NT2/D1 (cell line): Measurements from ENCODE around the gene FGF9.

ENCODE experiments used
- DNase-seq: peaks from one replicate; pipeline ENCODE4 v3.0.0-alpha.2; 2011; ENCODE audit warnings: low read depth, low spot score
- H3K27me3 ChIP-seq: 2 replicates; pipeline ENCODE4 v1.6.0; 2011; ENCODE audit warnings: mild to moderate bottlenecking; ENCODE audit not compliant: insufficient read length, insufficient read depth
- H3K36me3 ChIP-seq: 2 replicates; pipeline ENCODE4 v1.6.1; 2011; ENCODE audit warnings: mild to moderate bottlenecking, low read length, mixed read lengths; ENCODE audit not compliant: insufficient read depth, insufficient read length
- H3K4me1 ChIP-seq: 2 replicates; pipeline ENCODE4 v1.5.1; 2011; ENCODE audit not compliant: insufficient read depth, insufficient read length
- H3K4me3 ChIP-seq: 2 replicates; pipeline ENCODE4 v1.5.1; 2011; ENCODE audit warnings: low read depth; ENCODE audit not compliant: insufficient read length
- H3K9ac ChIP-seq: 2 replicates; pipeline ENCODE4 v1.6.0; 2011; ENCODE audit warnings: low read depth; ENCODE audit not compliant: insufficient read length
- H3K9me3 ChIP-seq: 2 replicates; pipeline ENCODE4 v1.5.1; 2011; ENCODE audit warnings: mild to moderate bottlenecking, low read length; ENCODE audit not compliant: insufficient read depth
- SUZ12 ChIP-seq: IDR thresholded peaks from 2 replicates; pipeline ENCODE4 v1.6.1; 2011; ENCODE audit not compliant: insufficient read length, insufficient read depth; ENCODE audit errors: extremely low read depth
- YY1 ChIP-seq: IDR thresholded peaks from 2 replicates; pipeline ENCODE4 v1.6.1; 2011; ENCODE audit not compliant: insufficient read length, insufficient read depth
- ZNF274 ChIP-seq: IDR thresholded peaks from 2 replicates; pipeline ENCODE4 v1.6.1; 2011; ENCODE audit warnings: mild to moderate bottlenecking, low read depth, low read length

The FGF9 gene

GRCh38 chr13:21670883-21671619, at the start of gene FGF9:
Gene FGF9, plus strand, starts transcription at chr13:21671073. Its CDS starts 840 bp downstream, at chr13:21671913.
- TF ChIP-seq ZNF274 (no peak), YY1 (no peak), SUZ12 (no peak)
- H3K4me1 ChIP-seq, result no peaks in the 10 kb centered on the region
- peak within 1 kb of the TSS; percentile 51 for H3K4me3 ChIP-seq
- H3K36me3 ChIP-seq, result no peaks in the 10 kb centered on the region
- no peaks in the 10 kb centered on the region for H3K9me3 ChIP-seq
- peaks cover 65% of the 10 kb centered on the region for H3K27me3 ChIP-seq
- H3K9ac ChIP-seq, result peak within 1 kb of the TSS; percentile 61
- DNase-seq, result no peak

DNA sequence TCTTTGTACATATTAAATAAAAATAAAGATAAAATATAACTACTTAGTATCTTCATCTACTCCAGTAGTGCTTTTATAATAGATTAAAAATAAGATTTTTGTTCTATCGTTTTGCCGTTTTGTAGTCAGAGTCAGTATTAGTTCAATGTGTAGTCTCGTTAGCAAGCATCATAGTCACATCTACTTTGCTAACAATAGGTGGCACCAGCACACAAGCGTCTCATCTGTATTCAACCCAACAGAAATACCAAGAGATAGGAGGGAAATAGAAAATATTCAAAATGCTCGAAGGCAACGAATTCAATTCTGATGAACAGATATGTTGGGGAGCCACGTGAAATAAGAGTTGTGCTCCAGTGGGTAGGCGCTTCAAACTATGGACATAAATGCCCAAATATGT, 45.5 kb upstream of the FGF9 start:
- no peak overlapping the region for H3K4me3 ChIP-seq
- H3K27me3 ChIP-seq, result no peaks in the 10 kb centered on the region
- TF ChIP-seq YY1 (no peak), ZNF274 (no peak), SUZ12 (no peak)
- H3K9me3 ChIP-seq, result 0 out of 2 replicates have a peak, but pooled peaks cover under 1% of the 10 kb centered on the region
- DNase-seq, result peak; percentile 5
- no peaks in the 10 kb centered on the region for H3K4me1 ChIP-seq
- no peak overlapping the region for H3K9ac ChIP-seq
- H3K36me3 ChIP-seq, result no peaks in the 10 kb centered on the region

DNA sequence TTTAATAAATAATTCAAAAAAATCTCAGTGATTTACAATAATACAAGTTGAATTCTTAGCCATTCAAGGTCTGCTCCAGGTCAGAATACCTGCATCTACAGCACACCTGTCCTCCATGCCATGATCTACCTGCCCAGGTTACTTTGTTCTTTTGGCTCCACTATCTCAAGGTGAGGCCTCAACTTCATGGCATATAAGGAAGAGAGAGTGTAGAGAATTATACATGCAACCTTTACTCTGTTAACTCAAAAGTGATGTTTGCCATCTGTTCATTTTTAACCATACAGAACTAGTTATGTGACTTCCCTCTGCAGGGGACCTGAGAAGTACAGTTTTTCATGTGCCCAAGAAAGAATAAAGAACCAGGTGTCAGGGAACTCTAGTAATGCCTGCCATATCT, 38.7 kb upstream of the FGF9 start:
- Histone ChIP-seq H3K4me1 (no peaks in the 10 kb centered on the region), H3K9me3 (peaks cover 15% of the 10 kb centered on the region; the same call in 1 of the 2 replicates), H3K27me3 (no peaks in the 10 kb centered on the region), H3K36me3 (no peaks in the 10 kb centered on the region), H3K4me3 (no peak overlapping the region), H3K9ac (no peak overlapping the region)
- DNase-seq, result no peak
- no peak for TF ChIP-seq ZNF274

GRCh38 chr13:21636656-21637055, 34.2 kb upstream of the FGF9 start:
- Histone ChIP-seq H3K4me1 (no peaks in the 10 kb centered on the region), H3K27me3 (no peaks in the 10 kb centered on the region), H3K4me3 (no peak overlapping the region), H3K36me3 (no peaks in the 10 kb centered on the region), H3K9ac (no peak overlapping the region), H3K9me3 (peaks cover 4% of the 10 kb centered on the region; the same call in 1 of the 2 replicates)
- TF ChIP-seq YY1 (no peak), ZNF274 (no peak), SUZ12 (no peak)
- no peak for DNase-seq

DNA sequence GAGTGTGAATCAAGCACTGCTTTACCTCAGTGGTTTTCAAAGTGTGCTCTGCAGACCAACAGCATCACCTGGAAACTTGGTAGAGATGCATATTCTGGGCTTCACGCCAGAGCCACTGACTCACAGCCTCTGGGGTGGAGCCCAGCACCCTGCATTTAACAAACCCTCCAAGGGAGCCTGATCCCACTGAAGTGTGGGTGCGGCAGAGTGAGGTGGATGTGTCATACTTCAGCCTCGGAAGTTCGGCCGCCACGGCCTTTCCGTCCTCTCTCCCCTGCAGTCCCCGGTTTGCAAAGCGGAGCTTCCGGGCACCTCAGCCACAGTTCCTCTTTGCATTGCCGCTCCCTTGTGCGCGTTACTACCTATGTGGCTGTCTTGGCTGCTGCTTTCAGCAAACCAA, 33.6 kb upstream of the FGF9 start:
- no peak overlapping the region for H3K9ac ChIP-seq
- no peaks in the 10 kb centered on the region for H3K9me3 ChIP-seq
- no peak overlapping the region for H3K4me3 ChIP-seq
- no peaks in the 10 kb centered on the region for H3K4me1 ChIP-seq
- no peaks in the 10 kb centered on the region for H3K27me3 ChIP-seq
- no peak for TF ChIP-seq YY1
- no peak for TF ChIP-seq SUZ12
- no peak for TF ChIP-seq ZNF274
- H3K36me3 ChIP-seq, result no peaks in the 10 kb centered on the region
- DNase-seq, result no peak

DNA sequence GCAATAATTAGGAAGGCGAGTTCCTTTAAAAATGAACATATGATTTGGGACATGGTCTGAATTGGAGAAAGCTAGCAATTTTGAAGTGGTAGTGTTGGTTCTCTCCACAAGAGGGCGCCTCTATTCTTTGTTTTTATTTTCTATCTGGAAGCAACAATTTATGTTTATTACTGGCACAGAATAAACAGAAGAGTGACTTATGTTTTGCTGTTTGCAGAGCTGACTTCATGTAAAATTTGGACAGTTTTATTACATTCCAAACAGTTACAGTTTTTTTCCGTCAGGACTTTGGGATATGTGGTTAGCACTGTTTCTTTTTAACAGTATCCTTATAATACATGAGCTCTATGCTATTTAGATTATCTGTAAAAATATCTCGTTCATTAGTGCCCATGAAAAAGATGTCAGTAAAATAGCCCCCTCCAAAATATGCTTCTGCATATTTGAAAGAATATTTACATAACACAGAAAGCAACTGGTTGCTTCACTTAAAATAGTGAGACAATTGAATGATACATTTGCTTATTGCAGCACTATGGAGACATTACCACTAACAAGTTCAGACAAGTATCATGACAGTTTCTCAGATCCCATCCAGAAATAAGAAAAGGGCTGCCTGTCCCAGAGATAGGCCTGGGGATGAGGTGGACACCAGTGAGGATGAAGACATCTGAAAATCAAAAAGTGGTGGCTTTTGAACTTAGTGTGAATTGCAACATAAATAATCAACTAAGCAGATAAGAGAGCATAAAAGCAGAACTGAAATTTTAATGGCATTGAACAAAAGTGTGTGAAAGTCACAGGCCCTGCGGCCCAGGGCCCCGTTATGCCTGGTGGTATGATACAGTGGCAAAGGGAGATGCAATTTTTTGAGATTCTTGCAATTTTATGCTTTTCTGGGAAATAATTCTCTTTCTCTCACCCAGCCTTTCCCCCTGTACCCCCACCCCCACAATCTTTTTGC, 32.3 kb upstream of the FGF9 start:
- H3K9me3 ChIP-seq, result no peaks in the 10 kb centered on the region
- TF ChIP-seq ZNF274, result no peak
- TF ChIP-seq YY1, result no peak
- TF ChIP-seq SUZ12, result no peak
- H3K9ac ChIP-seq, result no peak overlapping the region
- no peak for DNase-seq
- no peak overlapping the region for H3K4me3 ChIP-seq
- H3K4me1 ChIP-seq, result no peaks in the 10 kb centered on the region
- no peaks in the 10 kb centered on the region for H3K36me3 ChIP-seq
- no peaks in the 10 kb centered on the region for H3K27me3 ChIP-seq

DNA sequence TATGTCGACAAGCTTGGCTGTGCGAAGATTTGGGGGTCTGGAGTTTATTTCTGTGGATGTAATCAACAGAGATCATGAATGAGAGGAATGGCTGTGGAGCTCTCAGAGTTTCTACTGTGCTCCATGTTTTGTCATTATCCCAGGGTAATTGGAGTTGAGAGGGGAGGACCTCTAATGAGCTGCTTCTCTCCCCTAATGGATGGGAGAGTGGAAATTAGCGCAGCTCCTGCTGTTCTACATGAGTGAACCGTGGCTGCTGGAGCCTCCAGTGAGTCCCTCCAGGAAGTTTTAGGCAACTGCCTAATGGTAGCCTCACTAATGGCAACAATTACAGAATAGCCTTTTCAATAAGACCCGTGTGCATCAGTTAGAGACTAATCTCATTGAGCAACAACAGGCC, 31.3 kb upstream of the FGF9 start:
- no peak for TF ChIP-seq YY1
- no peak for TF ChIP-seq SUZ12
- TF ChIP-seq ZNF274, result no peak
- Histone ChIP-seq H3K9me3 (no peaks in the 10 kb centered on the region), H3K36me3 (no peaks in the 10 kb centered on the region), H3K4me3 (no peak overlapping the region), H3K27me3 (no peaks in the 10 kb centered on the region), H3K4me1 (no peaks in the 10 kb centered on the region), H3K9ac (no peak overlapping the region)
- no peak for DNase-seq
